ENCODE data around the gene CROCC2. TPM values are rescaled to one million over a fixed set of nuclear protein-coding genes. Genes with fewer than 3 reads are reported as not detected.

Gene CROCC2
- total and polyA plus RNA-seq, 10 of the 15 experiments (the other 5 are each of a cell fraction or from before 2014, with no cell fraction given): not detected

DNA sequence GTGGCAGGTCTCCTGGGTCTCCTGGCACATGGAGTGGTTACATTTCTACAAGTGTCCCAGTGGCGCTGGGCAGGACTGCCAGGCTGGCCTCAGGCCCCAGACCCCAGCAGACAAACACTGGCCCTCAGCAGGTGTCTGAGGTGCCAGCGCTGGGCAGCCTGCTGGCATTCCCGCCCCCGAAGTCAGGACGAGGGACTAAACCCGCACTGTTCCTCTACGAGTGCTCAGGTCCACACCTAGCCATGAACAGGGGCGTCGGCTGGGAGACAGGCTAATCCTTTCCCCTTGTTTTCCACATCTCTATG is 105.1 kb downstream of the CROCC2 start (continued):
- TF ChIP-seq JUNB (IDR thresholded peaks at IDR 0.05) (no peak), BHLHE40 (IDR thresholded peaks at IDR 0.05; ENCODE audit: borderline replicate concordance in 1 of 2, low read depth in 2 of 2, low read length in 1 of 2) (no peak), RBBP5 (conservative IDR thresholded peaks at IDR 0.05) (no peak), ATF7 (IDR thresholded peaks at IDR 0.05; ENCODE audit: low read depth) (no peak), SMC3 (IDR thresholded peaks at IDR 0.05; ENCODE audit: borderline replicate concordance, low read length) (no peak)

GRCh38 chr2:241011751-241012510 is 105.8 kb downstream of the CROCC2 start:
- ChIA-PET RAD21 (ENCODE audit: unreplicated experiment) (no interaction called here), SMC1A (ENCODE audit: uncharacterized antibody, unreplicated experiment) (no interaction called here), CTCF (no interaction called here), POLR2A (no interaction called here)
- Histone ChIP-seq H3K27me3 (replicated peaks in 1 of 2; ENCODE audit: control insufficient read depth in 2 of 2, insufficient read depth in 2 of 2, low read length in 1 of 2) (peaks cover 0 to 2% of the 10 kb centered on the region in 2 experiments; a peak in 3 of 4 replicates), H3K4me1 (ENCODE audit: control insufficient read depth, insufficient read depth, low read length) (no peaks in the 10 kb centered on the region), H3K79me2 (ENCODE audit: control insufficient read depth, insufficient read depth, low read length) (no peaks in the 10 kb centered on the region), H3K27ac (ENCODE audit: control insufficient read depth, insufficient read depth) (no peak overlapping the region), H2AFZ (ENCODE audit: control insufficient read depth, low read depth, low read length) (no peak overlapping the region), H3K4me2 (ENCODE audit: control insufficient read depth, insufficient read depth) (no peak overlapping the region), H3K36me3 (ENCODE audit: control insufficient read depth in 2 of 2, insufficient read depth in 2 of 2, low read length in 1 of 2) (no peaks in the 10 kb centered on the region), H3K9ac (ENCODE audit: control insufficient read depth, insufficient read depth, low read length) (no peak overlapping the region), H3K4me3 (no peak overlapping the region), H3K9me3 (replicated peaks; ENCODE audit: control insufficient read depth, insufficient read depth, low read length) (no peaks in the 10 kb centered on the region), H4K20me1 (ENCODE audit: control insufficient read depth, insufficient read depth) (no peaks in the 10 kb centered on the region)
- ATAC-seq (no peak), DNase-seq (ENCODE audit: low read depth, low spot score) (no peak), FAIRE-seq (no peak)
- in situ Hi-C loops (cut with MboI): no loop called here
- no TSS peak for BruUV-seq (replicated peaks)
- intact Hi-C loops (cut with micrococcal nuclease; ENCODE audit: unreplicated experiment): no loop called here
- 58% methylated on average over 25 of the region's 29 CpGs for WGBS (ENCODE audit: insufficient coverage, insufficient replicate concordance, low lambda C conversion rate, missing lambda C conversion rate)
- TF ChIP-seq RFX5 (IDR thresholded peaks at IDR 0.05; ENCODE audit: low read depth, low read length) (no peak), BACH1 (IDR thresholded peaks at IDR 0.05; ENCODE audit: borderline replicate concordance) (no peak), PAX5 (IDR thresholded peaks at IDR 0.05; ENCODE audit: borderline replicate concordance, low read depth, low read length) (no peak), TARDBP (IDR thresholded peaks at IDR 0.05; ENCODE audit: borderline replicate concordance) (no peak), BHLHE40 (IDR thresholded peaks at IDR 0.05; ENCODE audit: borderline replicate concordance in 1 of 2, low read depth in 2 of 2, low read length in 1 of 2) (no peak), SMC3 (IDR thresholded peaks at IDR 0.05; ENCODE audit: borderline replicate concordance, low read length) (no peak), ZNF207 (IDR thresholded peaks at IDR 0.05; ENCODE audit: borderline replicate concordance) (no peak), STAT1 (conservative IDR thresholded peaks at IDR 0.05) (no peak), KAT2A (conservative IDR thresholded peaks at IDR 0.05; ENCODE audit: control insufficient read depth, low read depth, low read length) (no peak), MYC (IDR thresholded peaks at IDR 0.05; ENCODE audit: insufficient read depth, insufficient read length, insufficient replicate concordance, low read length, severe bottlenecking) (no peak), SMARCA5 (IDR thresholded peaks at IDR 0.05) (no peak), ZBTB33 (IDR thresholded peaks at IDR 0.05) (no peak), JUND (IDR thresholded peaks at IDR 0.05; ENCODE audit: low read depth, low read length) (no peak)

All from GM12878 (cell line).